Stimulated activated CD4-positive, alpha-beta T cell treated with anti-CD3 and anti-CD28 coated beads, Interleukin-15, amount 100 ng/mL, for 1 hour (primary cell): ENCODE results near the gene MGAT3.
"Not testable (repeated sequence)": the region's sequence is repeated elsewhere in the genome, so short reads cannot be mapped to it uniquely, and the experiment has no call there.

ENCODE experiments used
- DNase-seq, 2 donors: peaks; one replicate each; pipeline ENCODE4 v3.0.0-alpha.2; 2020; ENCODE audit warnings: low read depth in 1 of 2, low spot score in 1 of 2

MGAT3 gene

DNA sequence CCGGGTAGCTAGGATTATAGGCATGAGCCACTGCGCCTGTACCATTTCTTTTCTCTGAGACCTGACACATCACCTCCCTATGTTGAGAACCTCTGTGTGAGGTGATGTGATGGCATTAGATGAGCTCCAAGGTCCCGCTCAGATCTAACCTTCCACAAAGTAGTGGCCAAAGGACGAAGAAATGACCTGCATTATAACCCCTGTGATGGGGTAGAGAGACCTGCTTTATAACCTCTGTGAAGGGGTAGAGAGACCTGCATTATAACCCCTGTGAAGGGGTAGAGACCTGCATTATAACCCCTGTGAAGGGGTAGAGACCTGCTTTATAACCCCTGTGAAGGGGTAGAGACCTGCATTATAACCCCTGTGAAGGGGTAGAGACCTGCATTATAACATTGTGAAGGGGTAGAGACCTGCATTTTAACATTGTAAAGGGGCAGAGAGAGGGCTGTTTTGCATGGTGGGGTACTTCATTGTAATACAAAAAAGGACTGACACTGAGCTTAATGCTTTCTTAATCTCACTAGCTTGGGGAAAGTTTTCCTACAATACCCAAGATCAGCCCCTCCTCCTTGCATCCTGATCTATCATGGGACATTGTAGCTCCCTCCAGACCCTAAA, 53.8 kb downstream of the MGAT3 start:
- DNase-seq: no peak

GRCh38 chr22:39511226-39511625, 54.4 kb downstream of the MGAT3 start:
- DNase-seq: no peak

- DNase-seq: no peak
These were observed 55.2 kb downstream of the MGAT3 start for GRCh38 chr22:39512026-39512425.

DNA sequence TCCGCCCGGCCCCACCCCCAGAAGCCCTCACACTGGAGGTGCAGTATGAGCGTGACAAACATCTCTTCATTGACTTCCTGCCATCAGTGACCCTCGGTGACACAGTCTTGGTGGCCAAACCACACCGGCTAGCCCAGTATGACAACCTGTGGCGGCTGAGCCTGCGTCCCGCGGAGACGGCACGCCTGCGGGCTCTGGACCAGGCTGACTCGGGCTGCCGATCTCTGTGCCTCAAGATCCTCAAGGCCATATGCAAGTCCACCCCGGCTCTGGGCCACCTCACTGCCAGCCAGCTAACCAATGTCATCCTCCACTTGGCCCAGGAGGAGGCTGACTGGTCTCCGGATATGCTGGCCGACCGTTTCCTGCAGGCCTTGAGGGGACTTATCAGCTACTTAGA, 57.0 kb downstream of the MGAT3 start:
- DNase-seq: no peak

DNA sequence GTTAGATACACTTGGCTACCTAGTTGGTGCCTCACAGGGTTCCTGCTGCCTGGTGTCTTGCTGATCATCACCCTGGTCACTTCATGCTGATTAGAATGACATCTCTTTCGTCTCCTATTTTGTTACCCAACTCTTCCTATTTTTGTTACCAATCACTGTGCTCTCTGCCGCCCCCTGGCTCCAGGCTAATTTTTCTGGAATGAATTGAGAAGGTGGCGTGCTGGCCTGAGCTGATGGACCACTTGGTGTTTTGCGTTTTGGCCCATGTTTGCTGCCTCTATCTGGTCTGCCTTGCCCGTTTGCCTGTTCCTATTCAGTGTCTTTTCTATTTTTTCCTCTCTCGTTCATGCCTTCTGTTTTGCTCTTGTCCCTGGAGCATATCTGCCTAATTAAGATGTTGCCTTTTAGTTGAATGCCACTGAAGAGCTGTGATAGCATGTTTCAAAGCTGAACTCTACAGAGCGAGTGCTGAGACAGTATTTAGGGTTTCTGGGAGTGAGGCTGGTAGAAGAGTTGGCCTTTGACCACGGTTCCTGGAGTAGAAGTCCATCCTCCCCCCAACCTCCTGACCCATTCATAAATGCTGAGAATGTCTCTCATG, 57.7 kb downstream of the MGAT3 start:
- DNase-seq: no peak

DNA sequence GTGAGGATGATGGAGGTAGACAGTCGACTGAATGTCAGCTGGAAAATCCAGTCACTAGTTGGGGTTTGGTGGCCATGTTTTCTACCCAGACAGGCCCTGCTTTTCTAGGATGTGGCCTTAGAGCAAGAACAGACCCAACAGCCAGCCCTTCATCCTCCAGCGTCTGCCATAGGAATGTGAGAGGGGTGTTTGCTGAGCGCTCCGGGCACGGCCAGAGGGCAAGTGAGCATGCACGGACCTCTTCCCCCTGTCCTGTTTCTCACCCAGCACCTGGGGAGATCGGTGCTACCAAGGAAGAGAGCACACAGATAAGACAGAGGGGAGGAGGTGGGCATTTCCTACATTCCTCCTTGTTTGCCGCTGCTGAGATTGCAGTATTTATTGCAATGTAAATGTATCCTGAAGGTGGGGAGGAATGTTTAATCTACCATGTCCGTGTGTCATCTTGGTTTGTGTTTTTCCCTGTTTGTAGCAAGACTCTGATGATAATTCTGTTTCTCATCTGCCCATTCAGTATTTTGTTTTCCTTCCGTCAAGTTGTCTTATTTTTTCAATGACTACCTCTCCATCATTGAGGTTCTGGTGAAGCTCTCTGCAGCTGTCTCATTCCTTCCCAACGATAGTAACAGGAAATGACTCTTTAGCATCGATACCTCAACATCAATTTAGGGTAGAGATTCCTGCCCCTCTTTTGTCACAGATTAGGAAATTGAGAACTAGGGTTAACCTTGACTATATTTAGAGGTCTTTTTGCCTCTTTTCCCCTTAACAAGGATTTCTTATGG, 58.6 kb downstream of the MGAT3 start:
- no peak for DNase-seq

DNA sequence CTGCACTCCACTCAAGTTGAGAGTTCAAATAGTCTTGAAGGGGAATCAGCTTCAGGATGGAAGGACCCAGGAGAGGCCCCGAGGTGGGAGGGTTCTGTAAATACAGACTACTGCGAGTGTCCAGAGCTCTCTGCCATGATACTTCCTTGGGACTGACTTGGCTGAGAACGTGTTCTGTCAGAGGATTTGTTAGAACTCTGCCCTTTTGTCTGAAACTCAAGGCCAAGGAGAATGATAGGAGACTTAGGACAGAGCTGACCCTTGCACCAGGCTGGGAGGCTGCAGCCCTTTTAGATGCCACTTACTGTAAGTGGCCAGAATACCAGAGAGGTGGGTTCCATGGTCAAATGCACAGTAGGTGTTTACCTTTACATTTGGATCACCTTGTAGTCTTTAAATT, 60.7 kb downstream of the MGAT3 start:
- DNase-seq: no peak

DNA sequence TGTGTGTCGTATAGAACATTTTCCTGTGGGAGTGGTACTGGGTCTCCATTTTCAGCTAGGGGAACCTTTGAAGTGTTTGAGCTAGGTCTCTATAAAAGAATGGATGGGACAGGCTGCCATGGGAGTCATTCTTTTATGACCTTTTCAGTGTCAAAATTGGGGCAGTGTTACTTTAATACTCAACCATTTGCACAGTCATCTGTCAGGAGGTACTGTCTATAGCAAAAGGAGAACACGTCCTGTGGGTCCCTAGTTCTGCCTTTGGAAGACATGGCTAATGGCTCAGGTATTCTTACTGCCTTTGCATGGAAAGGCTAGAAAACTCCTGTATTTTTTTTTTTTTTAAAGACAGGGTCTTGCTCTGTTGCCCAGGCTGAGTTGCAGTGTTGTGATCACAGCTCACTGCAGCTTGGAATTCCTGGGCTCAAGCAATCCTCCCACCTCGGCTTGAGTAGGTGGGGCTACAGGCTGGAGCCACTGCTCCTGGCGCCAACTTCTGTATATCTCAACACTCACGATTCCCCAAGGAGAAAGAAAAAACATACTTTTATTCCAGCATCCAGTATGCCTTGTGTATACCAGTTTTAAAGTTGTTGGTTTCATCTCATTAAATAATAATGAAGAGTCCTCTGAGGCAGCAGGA, 61.5 kb downstream of the MGAT3 start:
- DNase-seq: no peak

GRCh38 chr22:39518996-39519680, 62.3 kb downstream of the MGAT3 start:
- no peak for DNase-seq

GRCh38 chr22:39519681-39520225, 62.9 kb downstream of the MGAT3 start:
- peak; percentile 86 to 91 for DNase-seq

- peak; percentile 83 to 89 for DNase-seq
These were observed 63.7 kb downstream of the MGAT3 start, which contains the start of gene ATF4 for GRCh38 chr22:39520226-39521105. ATF4 (plus strand) TSS chr22:39520562; CDS start chr22:39521446, 884 bp downstream.

DNA sequence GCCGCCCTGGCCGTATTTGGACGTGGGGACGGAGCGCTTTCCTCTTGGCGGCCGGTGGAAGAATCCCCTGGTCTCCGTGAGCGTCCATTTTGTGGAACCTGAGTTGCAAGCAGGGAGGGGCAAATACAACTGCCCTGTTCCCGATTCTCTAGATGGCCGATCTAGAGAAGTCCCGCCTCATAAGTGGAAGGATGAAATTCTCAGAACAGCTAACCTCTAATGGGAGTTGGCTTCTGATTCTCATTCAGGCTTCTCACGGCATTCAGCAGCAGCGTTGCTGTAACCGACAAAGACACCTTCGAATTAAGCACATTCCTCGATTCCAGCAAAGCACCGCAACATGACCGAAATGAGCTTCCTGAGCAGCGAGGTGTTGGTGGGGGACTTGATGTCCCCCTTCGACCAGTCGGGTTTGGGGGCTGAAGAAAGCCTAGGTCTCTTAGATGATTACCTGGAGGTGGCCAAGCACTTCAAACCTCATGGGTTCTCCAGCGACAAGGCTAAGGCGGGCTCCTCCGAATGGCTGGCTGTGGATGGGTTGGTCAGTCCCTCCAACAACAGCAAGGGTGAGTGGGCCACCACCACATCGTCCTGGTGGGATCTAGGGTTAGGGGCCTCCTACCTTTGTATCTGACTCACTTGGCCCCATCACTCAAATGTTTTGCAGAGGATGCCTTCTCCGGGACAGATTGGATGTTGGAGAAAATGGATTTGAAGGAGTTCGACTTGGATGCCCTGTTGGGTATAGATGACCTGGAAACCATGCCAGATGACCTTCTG, 64.5 kb downstream of the MGAT3 start:
- DNase-seq: not testable (repeated sequence)

GRCh38 chr22:39522091-39522490, 65.3 kb downstream of the MGAT3 start:
- DNase-seq: not testable (repeated sequence)

DNA sequence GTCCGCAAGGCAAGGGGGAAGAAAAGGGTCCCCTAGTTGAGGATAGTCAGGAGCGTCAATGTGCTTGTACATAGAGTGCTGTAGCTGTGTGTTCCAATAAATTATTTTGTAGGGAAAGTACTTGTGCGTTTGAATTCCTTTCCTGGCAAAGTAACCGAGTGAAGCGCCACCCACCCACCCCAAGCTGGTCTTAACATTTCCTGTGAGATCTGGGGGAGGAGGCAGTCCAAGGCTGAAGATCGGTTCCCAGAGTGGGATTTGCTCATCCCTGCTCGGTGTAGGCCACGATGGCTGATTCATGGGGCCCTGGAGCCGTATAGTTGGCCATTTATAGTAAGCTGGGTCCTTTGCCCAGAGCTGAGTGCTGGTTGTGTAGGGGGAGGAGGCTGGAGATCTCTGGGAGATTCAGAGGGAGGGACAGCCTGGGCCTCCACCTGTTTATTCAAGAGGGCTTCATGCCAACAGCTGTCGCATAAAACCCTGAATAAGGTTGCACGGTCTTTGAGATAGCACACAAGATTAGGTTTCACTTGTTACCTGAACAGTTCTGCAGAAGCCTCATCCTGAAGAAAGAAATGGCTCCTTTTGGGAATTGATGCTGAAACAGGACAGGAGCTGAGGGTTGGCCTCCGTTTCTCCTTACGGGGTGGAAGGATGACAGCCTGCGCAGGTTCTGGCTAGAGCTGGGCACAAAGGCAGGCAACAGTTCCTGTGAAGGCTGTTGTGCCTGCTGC, 65.9 kb downstream of the MGAT3 start:
- no peak for DNase-seq

DNA sequence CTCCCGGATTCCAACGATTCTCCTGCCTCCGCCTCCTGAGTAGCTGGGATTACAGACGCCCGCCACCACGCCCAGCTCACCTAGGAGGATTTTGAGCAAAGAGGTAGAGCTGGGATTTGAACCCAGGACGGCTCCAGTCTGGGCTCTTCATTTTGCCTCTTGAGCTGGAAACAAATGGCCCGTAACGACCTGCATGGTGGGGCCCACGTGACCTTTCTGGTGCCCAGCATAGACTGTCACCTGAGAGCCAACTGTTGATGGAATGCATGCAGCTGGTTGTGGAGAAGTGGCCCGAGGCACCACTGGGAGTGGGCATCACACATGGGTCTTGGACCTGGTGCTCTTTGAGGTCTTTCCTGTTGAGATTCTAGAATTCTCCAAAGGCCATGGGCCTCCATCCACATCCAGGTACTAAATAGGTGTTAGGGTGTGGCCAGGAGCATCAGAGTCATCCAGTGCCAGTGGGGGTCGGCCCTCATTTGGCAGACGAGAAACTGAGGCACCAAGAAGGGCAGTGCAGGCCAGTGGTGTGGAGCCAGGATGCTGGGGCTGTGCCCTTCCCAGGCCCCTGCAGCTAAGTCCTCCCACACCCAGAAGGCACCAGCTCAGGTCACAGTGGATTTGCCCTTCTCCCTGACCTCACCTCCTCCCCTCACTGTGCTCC, 67.4 kb downstream of the MGAT3 start:
- no peak for DNase-seq

DNA sequence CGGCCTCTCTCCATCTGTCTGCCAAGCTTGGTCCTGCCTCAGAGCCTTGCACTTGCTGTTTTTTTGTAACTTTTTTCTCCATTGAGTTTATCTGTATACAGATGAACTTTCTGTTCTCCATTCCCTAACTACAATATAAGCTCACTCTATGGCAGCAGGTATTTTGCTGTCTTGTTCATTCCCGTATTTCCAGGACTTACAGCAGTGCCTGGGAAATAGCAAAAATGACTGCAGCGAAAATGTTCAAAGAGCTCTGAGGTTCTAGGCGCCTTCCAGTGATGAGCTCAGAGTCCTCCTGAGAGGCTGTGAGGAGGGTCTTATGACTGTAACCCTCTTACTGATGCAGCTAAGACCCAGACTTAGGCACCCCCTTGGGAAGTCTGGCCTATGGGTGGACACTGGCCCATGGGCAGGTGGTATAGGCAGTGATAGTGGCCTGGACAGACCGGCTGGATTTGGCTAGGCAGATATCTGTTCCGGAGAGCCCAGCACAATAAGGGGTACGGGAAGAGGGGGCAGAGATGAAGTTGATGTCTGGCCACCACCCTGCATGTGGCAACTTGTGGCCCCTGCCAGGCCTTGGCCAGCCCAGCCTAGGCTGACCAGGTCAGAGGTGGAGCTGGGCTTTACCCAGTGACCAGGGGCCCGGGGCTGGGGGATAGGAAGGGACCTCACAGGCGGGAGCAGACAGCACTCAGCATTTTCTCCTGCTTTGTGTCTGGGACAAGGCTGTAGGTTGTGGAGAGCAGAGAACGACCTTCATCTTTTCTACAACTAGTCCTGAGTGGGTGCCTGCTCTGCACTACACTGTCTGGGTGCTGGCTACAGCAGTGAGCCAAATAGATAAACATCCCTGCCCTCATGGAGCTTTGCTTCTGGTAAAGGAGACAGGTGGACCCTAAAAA, 68.2 kb downstream of the MGAT3 start:
- DNase-seq: no peak

GRCh38 chr22:39525658-39525975, 68.8 kb downstream of the MGAT3 start:
- DNase-seq: no peak
